ENCODE results near the gene UPK3A. TPM values are rescaled to one million over a fixed set of nuclear protein-coding genes. Genes with fewer than 3 reads are reported as not detected.
"Not testable (repeated sequence)": the region's sequence is repeated elsewhere in the genome, so short reads cannot be mapped to it uniquely, and the experiment has no call there.

The UPK3A gene
- total RNA-seq, 1 donor from 2014 or later, result not detected

- no peak overlapping the region for H3K4me3 ChIP-seq
- TF ChIP-seq CTCF (IDR thresholded peaks at IDR 0.05), result no peak
- intact Hi-C loops (cut with DNase I), result no loop called here
Measured at GRCh38 chr22:45294030-45294429, 9.3 kb downstream of the UPK3A start.

GRCh38 chr22:45295004-45295403 lies 10.3 kb downstream of the UPK3A start:
- H3K4me1 ChIP-seq; H3K27ac ChIP-seq; intact Hi-C loops (cut with DNase I); H3K36me3 ChIP-seq; H3K4me3 ChIP-seq; H3K9me3 ChIP-seq; H3K27me3 ChIP-seq; DNase-seq (ENCODE audit: low spot score in 2 of 2): not testable (repeated sequence)

More at GRCh38 chr22:45294030-45294429, 9.3 kb downstream of the UPK3A start:
- Histone ChIP-seq H3K27me3 (no peaks in the 10 kb centered on the region), H3K4me1 (no peaks in the 10 kb centered on the region), H3K36me3 (no peaks in the 10 kb centered on the region), H3K27ac (no peak overlapping the region), H3K9me3 (no peaks in the 10 kb centered on the region)
- no peak for DNase-seq (ENCODE audit: low spot score in 2 of 2)

- Histone ChIP-seq H3K27ac (no peak overlapping the region), H3K4me1 (no peaks in the 10 kb centered on the region), H3K36me3 (no peaks in the 10 kb centered on the region), H3K4me3 (no peak overlapping the region), H3K27me3 (no peaks in the 10 kb centered on the region), H3K9me3 (no peaks in the 10 kb centered on the region)
- intact Hi-C loops (cut with DNase I), result no loop called here
- no peak for DNase-seq (ENCODE audit: low spot score in 2 of 2)
- TF ChIP-seq CTCF (IDR thresholded peaks at IDR 0.05), result no peak
Measured at GRCh38 chr22:45295492-45295891, 10.7 kb downstream of the UPK3A start.

- Histone ChIP-seq H3K27ac (no peak overlapping the region), H3K4me3 (no peak overlapping the region), H3K9me3 (no peaks in the 10 kb centered on the region), H3K36me3 (no peaks in the 10 kb centered on the region), H3K4me1 (no peaks in the 10 kb centered on the region), H3K27me3 (no peaks in the 10 kb centered on the region)
- no peak for DNase-seq (ENCODE audit: low spot score in 2 of 2)
- no peak for TF ChIP-seq CTCF (IDR thresholded peaks at IDR 0.05)
- intact Hi-C loops (cut with DNase I), result no loop called here
Measured at GRCh38 chr22:45296628-45297297, 12.0 kb downstream of the UPK3A start.

GRCh38 chr22:45298934-45299505 lies 14.3 kb downstream of the UPK3A start:
- no peak for DNase-seq (ENCODE audit: low spot score in 2 of 2)
- intact Hi-C loops (cut with DNase I), result no loop called here
- TF ChIP-seq CTCF (IDR thresholded peaks at IDR 0.05), result no peak
- H3K9me3 ChIP-seq, result no peaks in the 10 kb centered on the region
- no peaks in the 10 kb centered on the region for H3K27me3 ChIP-seq
- no peaks in the 10 kb centered on the region for H3K4me1 ChIP-seq
- H3K4me3 ChIP-seq, result no peak overlapping the region
- H3K36me3 ChIP-seq, result no peaks in the 10 kb centered on the region
- no peak overlapping the region for H3K27ac ChIP-seq

GRCh38 chr22:45302751-45303150 lies 18.0 kb downstream of the UPK3A start:
- intact Hi-C loops (cut with DNase I), result no loop called here
- H3K27me3 ChIP-seq, result no peaks in the 10 kb centered on the region
- H3K36me3 ChIP-seq, result no peaks in the 10 kb centered on the region
- no peaks in the 10 kb centered on the region for H3K9me3 ChIP-seq
- H3K27ac ChIP-seq, result no peak overlapping the region
- no peaks in the 10 kb centered on the region for H3K4me1 ChIP-seq
- no peak overlapping the region for H3K4me3 ChIP-seq
- DNase-seq (ENCODE audit: low spot score in 2 of 2), result no peak
- TF ChIP-seq CTCF (IDR thresholded peaks at IDR 0.05), result no peak
